ENCODE data around the gene SFT2D1.

The SFT2D1 gene

DNA sequence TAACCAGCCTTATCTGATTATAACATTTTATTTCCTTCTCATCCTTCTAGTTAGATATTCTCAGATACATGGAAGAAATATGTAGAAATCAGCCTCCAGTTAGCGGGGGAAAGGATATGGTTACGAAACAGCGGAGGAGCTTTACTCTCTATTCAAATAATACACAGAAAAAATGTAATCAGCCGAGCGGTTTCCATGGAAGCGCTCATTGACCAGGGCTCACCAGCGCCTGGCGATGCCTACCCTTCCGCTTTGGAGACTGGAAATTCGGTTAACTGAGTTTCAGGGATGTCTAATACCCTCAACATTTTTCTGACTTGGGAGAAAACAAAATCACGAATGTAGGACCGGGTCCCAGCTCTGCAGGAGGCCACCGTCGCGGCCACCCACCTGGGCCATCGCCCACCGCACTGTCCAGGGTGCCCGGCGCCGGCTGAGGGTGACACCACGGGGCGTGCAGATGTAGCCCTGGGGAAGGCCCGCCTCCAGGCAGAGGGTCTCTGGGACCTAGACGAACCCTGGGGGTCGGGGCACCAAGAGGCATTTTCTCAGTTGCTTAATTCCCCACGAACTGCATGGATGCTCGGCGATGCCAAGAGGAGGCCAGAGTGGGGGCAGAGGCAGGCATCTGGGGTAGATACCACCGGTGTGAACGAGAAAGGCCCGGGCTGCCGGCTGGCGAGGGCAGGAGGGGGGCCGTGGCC, 35.8 kb downstream of the SFT2D1 start:
- DNase-seq = no peak

DNA sequence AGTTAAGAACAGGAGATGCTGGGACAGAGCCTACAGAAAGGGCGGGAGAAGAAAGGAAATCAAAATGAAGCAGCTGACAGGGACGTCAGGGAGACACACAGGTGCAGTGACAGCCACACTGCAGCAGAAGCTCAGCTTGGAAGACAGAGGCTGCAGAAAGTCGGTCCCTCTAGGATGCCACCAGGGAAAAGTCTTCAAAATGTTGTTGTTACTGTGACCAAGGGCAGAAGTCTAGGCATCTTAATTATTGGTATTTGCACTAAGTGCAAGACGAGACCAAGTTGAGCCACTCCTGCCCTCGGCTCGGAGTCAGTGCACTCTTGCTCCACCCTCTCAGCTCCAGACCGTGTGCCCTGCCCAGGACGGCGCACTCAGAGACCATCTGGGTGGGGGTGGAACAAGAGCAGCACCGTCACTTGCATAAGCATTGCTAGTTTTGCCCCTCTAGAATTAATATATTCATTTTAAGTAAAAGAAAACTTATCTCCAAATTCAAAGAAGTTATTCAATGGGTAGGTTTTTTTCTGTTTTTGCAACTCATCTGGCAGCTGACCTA, 36.7 kb downstream of the SFT2D1 start:
- no peak for DNase-seq

- DNase-seq = no peak
These were observed 38.2 kb downstream of the SFT2D1 start for GRCh38 chr6:166304106-166304505.

DNA sequence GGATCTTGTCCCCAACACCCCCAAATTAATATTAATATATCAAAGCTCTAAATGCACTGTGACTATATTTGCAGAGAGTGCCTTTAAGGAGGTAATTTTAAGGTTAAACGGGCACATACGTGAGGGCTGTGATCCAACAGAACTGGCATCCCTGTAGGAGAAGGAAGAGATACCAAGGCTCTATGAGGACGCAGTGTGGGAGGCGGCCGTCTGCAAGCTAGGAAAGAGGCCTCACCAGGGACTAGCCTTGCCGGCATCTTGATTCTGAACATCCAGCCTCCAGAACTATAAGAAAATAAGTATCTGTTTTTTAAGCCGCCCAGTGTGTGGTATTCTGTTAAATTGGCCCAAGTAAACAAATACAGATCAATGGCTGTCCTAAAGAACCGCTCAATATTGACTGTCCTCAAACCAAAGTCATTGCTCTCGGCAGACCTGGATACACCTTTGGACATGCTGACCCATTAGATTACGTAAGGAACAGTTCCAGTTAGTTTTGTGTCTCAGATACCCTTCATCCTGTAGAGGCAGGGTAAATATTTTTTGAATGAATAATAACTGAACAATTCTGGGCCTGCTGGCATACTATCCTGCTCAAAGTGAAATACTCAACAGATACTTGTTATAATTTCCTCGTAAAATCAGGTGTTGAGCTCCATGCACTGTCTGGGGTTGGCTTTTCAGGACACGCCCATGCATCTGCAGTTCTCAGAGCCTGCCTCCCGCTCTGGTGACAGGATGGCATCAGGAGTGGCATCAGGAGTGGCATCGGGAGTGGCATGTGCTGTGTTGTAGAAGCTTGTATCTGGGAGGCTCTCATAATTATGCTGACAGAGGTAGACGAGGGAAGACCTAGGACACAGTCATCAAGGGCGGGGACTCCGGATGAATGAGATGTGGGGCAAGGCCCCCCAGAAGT, 40.5 kb downstream of the SFT2D1 start:
- no peak for DNase-seq

- DNase-seq = no peak
These were observed 41.9 kb downstream of the SFT2D1 start for GRCh38 chr6:166300357-166300987.

DNA sequence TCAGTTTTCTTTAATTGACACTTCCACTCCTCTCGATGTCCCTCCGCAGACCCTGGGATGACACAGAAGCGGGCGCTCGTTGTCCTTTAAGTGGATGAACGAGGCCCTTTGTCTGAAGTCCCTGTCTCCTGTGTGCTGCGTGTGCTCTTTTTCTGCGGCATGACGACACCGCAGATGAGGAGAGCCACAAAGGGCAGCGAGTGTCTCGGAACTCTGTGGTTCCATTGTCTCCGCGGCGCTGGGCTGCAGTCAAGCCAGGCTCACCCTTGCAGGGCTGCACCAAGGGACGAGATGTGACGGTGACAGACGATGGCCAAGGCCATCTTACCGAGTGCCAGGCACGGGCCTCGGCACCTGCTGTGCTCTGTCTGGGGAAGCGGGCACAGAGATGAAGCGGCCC, 44.7 kb downstream of the SFT2D1 start:
- no peak for DNase-seq

GRCh38 chr6:166296035-166296883, 46.1 kb downstream of the SFT2D1 start:
- DNase-seq = no peak

DNA sequence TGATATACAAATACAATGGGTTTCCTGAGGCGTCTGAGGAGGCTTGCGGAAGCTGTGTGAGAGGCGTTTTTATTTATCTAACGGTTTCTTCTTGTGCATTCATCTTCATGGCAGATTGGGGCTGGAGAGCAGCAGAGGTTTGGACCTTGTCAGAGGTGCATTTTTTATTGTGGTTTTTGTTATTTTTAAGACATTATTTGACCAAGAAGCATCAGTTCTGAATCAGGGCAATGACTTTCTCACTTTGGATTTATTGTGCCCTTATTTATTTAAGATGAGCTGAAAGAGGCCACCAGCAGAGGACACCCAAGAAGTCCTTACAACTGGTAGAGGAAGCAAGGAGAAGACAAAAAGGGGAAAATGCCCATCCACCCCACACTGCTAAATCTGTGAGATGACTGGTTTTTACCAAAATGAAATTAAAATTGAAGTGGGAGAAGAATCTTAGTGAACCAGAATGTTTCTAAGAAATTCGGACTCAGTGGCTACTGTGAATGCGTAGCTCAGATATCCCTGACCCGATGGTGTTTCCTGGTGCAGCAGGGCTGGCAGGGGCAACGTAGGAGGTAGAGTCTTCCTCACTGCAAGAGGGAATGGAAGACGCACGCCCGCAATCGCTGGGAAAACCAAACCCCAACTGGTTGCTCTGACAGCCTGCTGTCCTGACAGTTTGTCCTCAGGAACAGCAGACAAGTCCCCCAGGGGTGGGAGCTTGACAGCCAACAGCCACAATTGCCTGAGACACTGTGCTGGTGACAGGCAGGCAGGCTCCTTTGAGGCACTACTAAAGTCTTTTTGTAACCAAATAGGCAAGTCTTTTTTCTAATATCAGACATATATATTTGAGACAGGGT, 48.4 kb downstream of the SFT2D1 start:
- no peak for DNase-seq

DNA sequence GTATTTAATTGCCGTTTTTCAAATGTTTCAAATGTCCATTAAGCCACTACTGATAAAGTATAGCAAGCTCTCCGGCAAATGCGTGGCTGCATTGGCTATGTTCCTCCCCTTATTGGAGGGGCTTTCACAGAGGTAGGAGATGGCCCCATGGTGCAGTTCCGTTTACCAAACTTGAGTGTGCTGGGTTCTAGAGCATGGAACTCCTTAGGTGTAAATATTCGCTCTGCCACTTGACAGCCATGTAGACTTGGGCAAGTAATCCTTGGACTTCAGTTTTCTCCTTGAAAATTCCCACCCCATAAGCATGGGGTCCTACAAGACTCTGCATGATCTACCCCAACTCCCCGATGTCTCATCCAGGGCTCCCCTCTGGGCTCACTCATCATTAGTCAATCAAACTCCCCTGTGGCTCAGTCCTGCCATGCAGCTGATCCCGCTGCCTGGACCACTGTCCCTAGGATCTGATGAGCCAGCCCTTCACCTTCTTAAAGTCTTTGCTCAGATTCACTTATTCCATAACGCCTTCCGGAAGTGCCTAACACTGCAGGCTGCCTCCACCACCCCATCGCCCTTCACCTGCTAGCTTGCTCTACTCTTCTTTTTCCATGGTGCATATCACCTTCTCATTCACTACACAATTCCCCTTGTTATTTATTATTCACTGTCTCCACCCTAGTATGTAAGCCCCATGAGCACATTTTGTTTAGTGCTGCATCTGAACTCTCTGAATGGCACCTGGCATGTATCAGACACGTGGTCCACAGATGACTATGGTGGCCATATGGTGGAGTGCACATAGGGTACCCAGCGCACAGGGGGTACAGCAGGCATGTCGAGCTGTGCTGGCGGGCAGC, 52.9 kb downstream of the SFT2D1 start:
- peak in 1 of 5 donors; percentile 23 for DNase-seq

- no peak for DNase-seq
These were observed 55.5 kb downstream of the SFT2D1 start for GRCh38 chr6:166286839-166287271.

GRCh38 chr6:166285233-166285632, 57.1 kb downstream of the SFT2D1 start:
- no peak for DNase-seq

- DNase-seq = no peak
These were observed 57.7 kb downstream of the SFT2D1 start for GRCh38 chr6:166284640-166285039.

- DNase-seq = no peak
These were observed 59.8 kb downstream of the SFT2D1 start for GRCh38 chr6:166282394-166283032.

GRCh38 chr6:166281104-166281503, 61.2 kb downstream of the SFT2D1 start:
- DNase-seq = no peak

DNA sequence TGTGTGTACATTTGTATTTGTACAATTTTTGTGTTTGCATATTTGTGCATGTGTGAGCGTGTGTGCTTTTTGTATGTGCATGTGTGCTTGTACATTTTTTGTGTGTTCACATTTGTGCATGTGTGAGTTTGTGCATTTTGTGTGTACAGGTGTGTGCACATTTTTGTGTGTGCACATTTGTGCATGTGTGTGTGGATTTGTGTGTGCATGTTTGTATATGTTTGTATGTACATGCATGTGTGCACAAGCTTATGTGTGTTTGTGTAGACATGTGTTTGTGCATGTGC, 63.0 kb downstream of the SFT2D1 start:
- DNase-seq = no peak

DNA sequence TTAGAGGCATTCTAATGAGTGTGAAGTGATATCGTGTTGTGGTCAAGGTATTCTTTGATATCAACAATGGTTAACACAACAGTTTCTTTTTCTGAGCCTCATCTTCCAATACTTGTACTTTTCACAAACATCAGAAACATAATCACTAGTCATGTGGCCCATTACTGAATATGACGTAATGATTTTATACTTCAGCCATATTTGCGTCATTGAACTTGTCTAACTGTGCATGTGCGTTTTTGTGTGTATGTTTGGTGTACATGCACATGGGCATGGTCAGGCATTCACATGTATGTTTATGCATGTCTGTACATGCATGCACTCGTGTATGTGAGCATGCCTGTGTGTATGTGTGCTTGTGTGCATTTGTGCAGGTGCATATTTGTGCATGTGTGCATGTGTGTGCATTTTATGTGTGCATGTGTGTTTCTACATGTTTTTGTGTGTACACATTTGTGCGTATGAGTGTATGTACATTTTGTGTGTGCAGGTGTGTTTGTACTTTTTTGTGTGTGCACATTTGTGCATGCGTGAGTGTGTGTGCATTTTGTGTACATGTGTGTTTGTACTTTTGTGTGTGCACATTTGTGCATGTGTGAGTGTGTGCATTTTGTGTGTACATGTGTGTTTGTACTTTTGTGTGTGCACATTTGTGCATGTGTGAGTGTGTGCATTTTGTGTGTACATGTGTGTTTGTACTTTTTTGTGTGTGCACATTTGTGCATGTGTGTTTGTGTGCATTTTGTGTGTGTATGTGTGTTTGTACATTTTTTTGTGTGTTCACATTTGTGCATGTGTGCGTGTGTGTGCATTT, 63.6 kb downstream of the SFT2D1 start:
- no peak for DNase-seq

GRCh38 chr6:166277892-166278578, 64.3 kb downstream of the SFT2D1 start:
- DNase-seq = no peak

DNA sequence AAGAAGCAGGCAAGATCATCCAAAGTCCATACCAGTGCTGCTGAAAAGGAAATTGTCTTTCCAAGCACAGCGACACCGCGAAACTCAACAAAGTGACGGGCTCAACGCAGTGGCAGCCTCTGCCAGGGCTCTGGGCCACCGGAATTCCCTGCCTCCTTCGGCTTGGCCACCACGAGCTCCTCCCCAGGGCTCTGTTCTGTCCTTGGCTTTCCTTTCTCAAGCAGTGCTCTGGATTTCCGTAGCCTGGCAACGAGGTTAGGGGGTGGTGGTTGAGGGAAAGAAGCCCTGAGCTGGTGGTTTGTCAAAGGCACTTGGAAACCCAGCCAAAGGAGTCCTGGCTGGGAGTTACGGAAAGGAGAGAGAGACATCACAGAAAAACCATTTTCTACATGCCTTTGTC, 65.3 kb downstream of the SFT2D1 start:
- no peak for DNase-seq

All from T-helper 1 cell (primary cell).